ENCODE data around the gene CPAMD8.
"Not testable (repeated sequence)": the region's sequence is repeated elsewhere in the genome, so short reads cannot be mapped to it uniquely, and the experiment has no call there.

Gene CPAMD8

GRCh38 chr19:16944626-16945363, 81.8 kb downstream of the CPAMD8 start:
- no peak for DNase-seq

GRCh38 chr19:16943942-16944625, 82.5 kb downstream of the CPAMD8 start:
- no peak for DNase-seq

- not testable (repeated sequence) for DNase-seq
These were observed 83.5 kb downstream of the CPAMD8 start for GRCh38 chr19:16943090-16943489.

GRCh38 chr19:16942583-16942982, 84.0 kb downstream of the CPAMD8 start:
- DNase-seq, result no peak

- no peak for DNase-seq
These were observed 86.0 kb downstream of the CPAMD8 start for GRCh38 chr19:16940626-16941025.

- not testable (repeated sequence) for DNase-seq
These were observed 86.5 kb downstream of the CPAMD8 start for GRCh38 chr19:16940063-16940462.

GRCh38 chr19:16938211-16938610, 88.4 kb downstream of the CPAMD8 start:
- no peak for DNase-seq

- not testable (repeated sequence) for DNase-seq
These were observed 88.8 kb downstream of the CPAMD8 start for GRCh38 chr19:16937796-16938195.

GRCh38 chr19:16936901-16937300, 89.7 kb downstream of the CPAMD8 start:
- no peak for DNase-seq

- no peak for DNase-seq
These were observed 92.1 kb downstream of the CPAMD8 start for GRCh38 chr19:16934489-16934888.

GRCh38 chr19:16931306-16931705, 95.3 kb downstream of the CPAMD8 start:
- no peak for DNase-seq

- DNase-seq, result no peak
These were observed 95.9 kb downstream of the CPAMD8 start for GRCh38 chr19:16930753-16931152.

GRCh38 chr19:16928916-16929315, 97.7 kb downstream of the CPAMD8 start:
- DNase-seq, result no peak

GRCh38 chr19:16928351-16928750, 98.3 kb downstream of the CPAMD8 start:
- DNase-seq, result no peak

GRCh38 chr19:16927883-16928282, 98.7 kb downstream of the CPAMD8 start:
- DNase-seq, result no peak

GRCh38 chr19:16922949-16923348, 103.7 kb downstream of the CPAMD8 start:
- no peak for DNase-seq

GRCh38 chr19:16922592-16922934, 104.0 kb downstream of the CPAMD8 start:
- DNase-seq, result no peak

GRCh38 chr19:16921766-16922591, 104.6 kb downstream of the CPAMD8 start:
- DNase-seq, result no peak

GRCh38 chr19:16920816-16921529, 105.6 kb downstream of the CPAMD8 start:
- no peak for DNase-seq

GRCh38 chr19:16919496-16919895, 107.1 kb downstream of the CPAMD8 start:
- no peak for DNase-seq

- DNase-seq, result no peak
These were observed 109.2 kb downstream of the CPAMD8 start for GRCh38 chr19:16917401-16917800.

GRCh38 chr19:16915734-16916133, 110.9 kb downstream of the CPAMD8 start:
- DNase-seq, result no peak

GRCh38 chr19:16915135-16915534, 111.5 kb downstream of the CPAMD8 start:
- no peak for DNase-seq
